Measurements from ENCODE around the gene PNKD. TPM values are rescaled to one million over a fixed set of nuclear protein-coding genes. Genes with fewer than 3 reads are reported as not detected.

The PNKD gene
- total RNA-seq, 1 experiment from 2014 or later, result 97.7 TPM

DNA sequence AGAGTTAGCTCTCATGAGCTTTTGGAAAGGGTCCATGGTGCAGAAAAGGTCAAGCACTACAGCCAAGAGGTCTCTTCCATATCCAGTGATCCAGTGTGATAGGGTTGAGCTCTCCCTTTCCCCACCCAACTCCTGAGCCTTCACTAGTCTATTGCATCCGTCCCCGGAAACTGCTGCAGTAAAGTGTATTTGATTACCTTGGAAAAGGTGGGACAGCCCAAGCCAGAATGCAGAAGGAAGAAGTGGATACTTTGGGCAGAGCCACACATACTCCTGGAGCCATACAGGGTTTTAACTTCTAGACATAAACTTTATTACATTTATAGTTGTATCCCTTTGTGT is 3.6 kb downstream of the PNKD start:
- intact Hi-C loops (cut with micrococcal nuclease), result loop anchor here (2.0 kb wide), 1 partner anchor 27 kb away; no protein-coding TSS in a partner anchor
- Histone ChIP-seq H3K27me3 (ENCODE audit: low read length) (no peaks in the 10 kb centered on the region), H3K4me2 (ENCODE audit: low read length) (no peak overlapping the region), H3K27ac (ENCODE audit: low read length) (no peak overlapping the region), H3K36me3 (ENCODE audit: low read depth, low read length) (peaks cover 30% of the 10 kb centered on the region; the same call in 1 of the 2 replicates), H3K4me1 (ENCODE audit: insufficient read depth, low read length) (peaks cover 19% of the 10 kb centered on the region), H3K79me2 (ENCODE audit: low read length) (peaks cover 31% of the 10 kb centered on the region), H3K4me3 (ENCODE audit: low read length) (no peak overlapping the region), H3K9me2 (replicated peaks; ENCODE audit: low read length) (no peaks in the 10 kb centered on the region), H3K9me3 (ENCODE audit: low read length) (no peaks in the 10 kb centered on the region), H4K20me1 (ENCODE audit: low read length) (no peaks in the 10 kb centered on the region), H2AFZ (ENCODE audit: low read length) (no peak overlapping the region), H3F3A (ENCODE audit: low read length, unreplicated experiment) (no peaks in the 10 kb centered on the region), H3K9ac (ENCODE audit: low read length) (no peak overlapping the region)
- ChIA-PET CTCF (interaction anchor here (2.2 kb wide), 1 partner anchor 83 kb away, joined by 13 read pairs; the partner anchor contains the start of gene CATIP), POLR2A (ENCODE audit: unreplicated experiment) (interaction anchor here (1.6 kb wide), 1 partner anchor 13 kb away, joined by 13 read pairs; no protein-coding TSS in a partner anchor)
- DNase-seq (no peak), ATAC-seq (no peak)
- TF ChIP-seq EZH2 (IDR thresholded peaks at IDR 0.05; ENCODE audit: low read length, unreplicated experiment), result no peak
- no peak for TF ChIP-seq CTCF (conservative IDR thresholded peaks at IDR 0.05; ENCODE audit: low read depth, low read length)
- TF ChIP-seq EZH2phosphoT487 (IDR thresholded peaks at IDR 0.05; ENCODE audit: borderline replicate concordance, low read length), result no peak
- no TSS peak for BruUV-seq (replicated peaks)

- H3K27ac ChIP-seq (ENCODE audit: low read length), result no peak overlapping the region
- no peak overlapping the region for H2AFZ ChIP-seq (ENCODE audit: low read length)
- no peak for TF ChIP-seq EZH2phosphoT487 (IDR thresholded peaks at IDR 0.05; ENCODE audit: borderline replicate concordance, low read length)
- TF ChIP-seq CTCF (conservative IDR thresholded peaks at IDR 0.05; ENCODE audit: low read depth, low read length), result no peak
- no peak for TF ChIP-seq EZH2 (IDR thresholded peaks at IDR 0.05; ENCODE audit: low read length, unreplicated experiment)
- H3K9me3 ChIP-seq (ENCODE audit: low read length), result no peaks in the 10 kb centered on the region
- peaks cover 24% of the 10 kb centered on the region for H3K79me2 ChIP-seq (ENCODE audit: low read length)
- no peak overlapping the region for H3K4me2 ChIP-seq (ENCODE audit: low read length)
- POLR2A ChIA-PET (ENCODE audit: unreplicated experiment), result no interaction called here
- DNase-seq, result no peak
- H4K20me1 ChIP-seq (ENCODE audit: low read length), result no peaks in the 10 kb centered on the region
- intact Hi-C loops (cut with micrococcal nuclease), result no loop called here
- H3K4me1 ChIP-seq (ENCODE audit: insufficient read depth, low read length), result peaks cover 19% of the 10 kb centered on the region
- no peaks in the 10 kb centered on the region for H3F3A ChIP-seq (ENCODE audit: low read length, unreplicated experiment)
- ATAC-seq, result no peak
- H3K36me3 ChIP-seq (ENCODE audit: low read depth, low read length), result peaks cover 30% of the 10 kb centered on the region; the same call in 1 of the 2 replicates
- BruUV-seq (replicated peaks), result TSS peak; percentile 8
- H3K9me2 ChIP-seq (replicated peaks; ENCODE audit: low read length), result no peaks in the 10 kb centered on the region
- no peaks in the 10 kb centered on the region for H3K27me3 ChIP-seq (ENCODE audit: low read length)
- no peak overlapping the region for H3K9ac ChIP-seq (ENCODE audit: low read length)
- no peak overlapping the region for H3K4me3 ChIP-seq (ENCODE audit: low read length)
- CTCF ChIA-PET, result no interaction called here
Observed at GRCh38 chr2:218274586-218274985, 4.3 kb downstream of the PNKD start.

DNA sequence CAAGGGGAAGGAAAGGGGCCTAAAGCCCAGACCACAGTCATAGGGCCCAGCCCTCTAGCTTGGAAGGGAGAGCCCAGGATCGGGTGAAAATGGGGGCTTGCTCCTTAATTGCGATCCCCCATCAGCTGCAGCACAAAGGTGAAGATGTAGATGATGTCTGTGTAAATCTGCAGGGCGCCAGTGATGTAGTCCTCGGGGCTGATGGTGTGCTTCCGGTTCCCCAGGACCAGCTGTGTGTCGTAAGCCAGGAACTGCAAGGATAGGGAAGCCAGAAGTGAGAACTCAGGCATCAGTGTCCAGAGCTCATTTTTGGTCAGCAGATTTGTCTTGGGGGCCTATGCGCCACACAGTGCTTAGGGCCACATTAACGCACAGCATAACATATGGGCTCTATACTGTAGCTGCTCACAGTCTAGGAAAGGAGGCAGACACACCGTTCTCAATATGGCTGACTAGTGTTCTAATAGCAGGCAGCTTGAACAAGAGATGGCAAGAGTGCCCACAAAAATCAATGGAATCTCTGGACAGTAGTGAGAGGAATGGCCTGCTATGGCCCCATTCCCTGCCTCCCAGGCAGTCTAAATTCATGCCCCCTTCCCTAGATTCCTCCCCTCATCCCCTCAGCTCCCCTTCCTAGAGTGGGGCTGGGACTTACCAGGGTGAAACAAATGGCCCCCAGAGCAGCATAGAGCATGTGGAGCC is 5.2 kb downstream of the PNKD start:
- BruUV-seq (replicated peaks), result no TSS peak
- H3K27ac ChIP-seq (ENCODE audit: low read length), result no peak overlapping the region
- peaks cover 30% of the 10 kb centered on the region; the same call in 1 of the 2 replicates for H3K36me3 ChIP-seq (ENCODE audit: low read depth, low read length)
- POLR2A ChIA-PET (ENCODE audit: unreplicated experiment), result interaction anchor here (0.6 kb wide), 1 partner anchor 88 kb away, joined by 18 read pairs; no protein-coding TSS in a partner anchor
- DNase-seq (no peak), ATAC-seq (no peak)
- H3K79me2 ChIP-seq (ENCODE audit: low read length), result peaks cover 21% of the 10 kb centered on the region
- TF ChIP-seq EZH2phosphoT487 (IDR thresholded peaks at IDR 0.05; ENCODE audit: borderline replicate concordance, low read length), result no peak
- no peak for TF ChIP-seq EZH2 (IDR thresholded peaks at IDR 0.05; ENCODE audit: low read length, unreplicated experiment)
- no peak for TF ChIP-seq CTCF (conservative IDR thresholded peaks at IDR 0.05; ENCODE audit: low read depth, low read length)
- no peak overlapping the region for H3K9ac ChIP-seq (ENCODE audit: low read length)
- no peak overlapping the region for H2AFZ ChIP-seq (ENCODE audit: low read length)
- intact Hi-C loops (cut with micrococcal nuclease), result no loop called here
- H4K20me1 ChIP-seq (ENCODE audit: low read length), result no peaks in the 10 kb centered on the region
- H3K4me1 ChIP-seq (ENCODE audit: insufficient read depth, low read length), result peaks cover 19% of the 10 kb centered on the region
- H3K27me3 ChIP-seq (ENCODE audit: low read length), result no peaks in the 10 kb centered on the region
- CTCF ChIA-PET, result no interaction called here
- H3K4me3 ChIP-seq (ENCODE audit: low read length), result no peak overlapping the region
- no peaks in the 10 kb centered on the region for H3F3A ChIP-seq (ENCODE audit: low read length, unreplicated experiment)
- H3K9me3 ChIP-seq (ENCODE audit: low read length), result no peaks in the 10 kb centered on the region
- no peaks in the 10 kb centered on the region for H3K9me2 ChIP-seq (replicated peaks; ENCODE audit: low read length)
- H3K4me2 ChIP-seq (ENCODE audit: low read length), result no peak overlapping the region
